Measurements from ENCODE around the gene PTPRG.

GRCh38 chr3:61862614-61863289, 301.4 kb downstream of the PTPRG start:
- TF ChIP-seq POLR2A (IDR thresholded peaks at IDR 0.05) = no peak
- TF ChIP-seq CTCF (IDR thresholded peaks at IDR 0.05) = no peak

Measured in suprapubic skin (tissue), 3 donors.